GM12801 (cell line): ENCODE measurements around the gene GMPR2.

Source experiments
- TF ChIP-seq, protein P1 (sequence below): IDR thresholded peaks from one replicate; pipeline ENCODE4 v1.5.1; 2011; ENCODE audit warnings: control low read depth; ENCODE audit not compliant: insufficient read length; ENCODE audit errors: extremely low read depth

Gene GMPR2

DNA sequence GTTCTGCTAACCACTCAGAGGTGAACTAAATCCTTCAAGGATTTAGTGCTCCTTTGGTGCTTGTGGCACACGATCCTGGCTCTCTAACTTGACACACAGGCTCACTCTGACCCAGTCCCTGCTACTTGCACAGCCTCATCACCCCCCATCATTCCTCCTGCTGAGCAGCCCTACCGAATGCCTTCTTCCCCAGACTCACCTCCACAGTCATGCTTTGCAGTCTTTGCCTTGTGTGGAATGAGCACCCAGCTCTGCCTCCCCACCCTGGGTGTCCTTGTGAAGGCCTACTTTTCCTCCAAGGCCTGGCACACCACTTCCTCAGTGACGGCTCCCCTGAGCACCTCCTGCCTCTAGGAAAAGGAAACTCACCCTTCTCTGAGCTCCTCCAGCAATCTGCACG, 17.6 kb downstream of the GMPR2 start:
- TF ChIP-seq, protein P1, sequence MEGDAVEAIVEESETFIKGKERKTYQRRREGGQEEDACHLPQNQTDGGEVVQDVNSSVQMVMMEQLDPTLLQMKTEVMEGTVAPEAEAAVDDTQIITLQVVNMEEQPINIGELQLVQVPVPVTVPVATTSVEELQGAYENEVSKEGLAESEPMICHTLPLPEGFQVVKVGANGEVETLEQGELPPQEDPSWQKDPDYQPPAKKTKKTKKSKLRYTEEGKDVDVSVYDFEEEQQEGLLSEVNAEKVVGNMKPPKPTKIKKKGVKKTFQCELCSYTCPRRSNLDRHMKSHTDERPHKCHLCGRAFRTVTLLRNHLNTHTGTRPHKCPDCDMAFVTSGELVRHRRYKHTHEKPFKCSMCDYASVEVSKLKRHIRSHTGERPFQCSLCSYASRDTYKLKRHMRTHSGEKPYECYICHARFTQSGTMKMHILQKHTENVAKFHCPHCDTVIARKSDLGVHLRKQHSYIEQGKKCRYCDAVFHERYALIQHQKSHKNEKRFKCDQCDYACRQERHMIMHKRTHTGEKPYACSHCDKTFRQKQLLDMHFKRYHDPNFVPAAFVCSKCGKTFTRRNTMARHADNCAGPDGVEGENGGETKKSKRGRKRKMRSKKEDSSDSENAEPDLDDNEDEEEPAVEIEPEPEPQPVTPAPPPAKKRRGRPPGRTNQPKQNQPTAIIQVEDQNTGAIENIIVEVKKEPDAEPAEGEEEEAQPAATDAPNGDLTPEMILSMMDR = no peak

DNA sequence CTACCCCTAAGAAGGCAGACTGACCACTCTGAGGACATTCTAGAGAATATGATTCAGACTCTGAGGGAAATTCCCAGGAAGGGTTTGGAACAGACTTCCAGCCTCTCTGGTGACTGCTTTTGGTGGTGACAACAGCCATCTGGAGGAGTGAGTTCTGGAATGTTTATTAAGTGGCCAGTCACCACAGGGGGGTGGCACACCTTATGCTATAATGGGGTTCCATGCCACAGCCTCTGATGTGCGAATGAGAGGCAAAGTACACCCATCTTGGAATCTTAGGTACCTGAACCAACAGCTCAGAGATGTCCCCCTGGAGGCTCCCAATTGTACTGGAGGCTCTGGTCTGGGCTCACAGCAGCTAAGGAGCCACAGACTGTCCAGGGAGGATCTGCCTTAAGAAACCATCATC, 19.2 kb downstream of the GMPR2 start:
- TF ChIP-seq, protein P1 = no peak

DNA sequence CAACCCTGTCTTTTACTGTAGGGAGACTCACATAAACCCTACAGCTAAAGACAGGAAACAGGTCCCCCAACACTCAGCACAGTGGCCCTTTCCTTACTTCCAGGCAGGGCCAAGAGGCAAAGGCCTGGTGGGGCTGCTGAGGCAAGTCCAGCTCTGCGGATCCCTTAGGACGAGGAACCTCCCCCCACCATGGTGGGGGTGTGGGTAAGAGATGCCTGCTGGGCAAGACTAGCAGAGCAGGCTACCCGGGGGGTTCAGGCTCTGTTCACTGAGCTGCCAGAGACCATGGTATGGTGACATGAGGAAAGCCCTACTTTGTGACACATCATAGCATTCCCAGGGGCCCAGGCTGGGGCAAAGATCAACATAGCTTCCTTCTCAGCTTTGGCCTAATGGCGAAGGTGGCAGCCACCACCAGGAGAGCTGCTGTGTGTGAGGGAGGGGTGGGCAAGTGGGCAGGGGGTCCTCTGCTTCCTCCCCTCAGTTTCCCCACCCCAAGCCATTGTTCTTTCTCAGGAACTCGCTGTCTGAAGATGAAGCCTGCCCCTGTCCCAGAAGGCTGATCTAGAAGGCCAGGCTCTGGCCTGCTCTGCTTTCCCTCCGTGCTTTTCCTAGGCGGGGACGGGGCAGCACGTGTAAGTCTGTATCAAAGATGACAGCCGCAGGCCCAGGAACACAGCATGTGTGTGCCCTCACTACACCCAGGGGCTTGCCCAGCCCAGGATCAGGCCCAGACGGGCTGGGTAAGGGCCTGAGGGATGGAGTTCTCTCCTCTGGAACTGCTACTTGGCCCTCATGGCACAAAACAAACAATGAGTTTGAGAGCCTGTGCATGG, 19.8 kb downstream of the GMPR2 start:
- TF ChIP-seq, protein P1 = no peak

DNA sequence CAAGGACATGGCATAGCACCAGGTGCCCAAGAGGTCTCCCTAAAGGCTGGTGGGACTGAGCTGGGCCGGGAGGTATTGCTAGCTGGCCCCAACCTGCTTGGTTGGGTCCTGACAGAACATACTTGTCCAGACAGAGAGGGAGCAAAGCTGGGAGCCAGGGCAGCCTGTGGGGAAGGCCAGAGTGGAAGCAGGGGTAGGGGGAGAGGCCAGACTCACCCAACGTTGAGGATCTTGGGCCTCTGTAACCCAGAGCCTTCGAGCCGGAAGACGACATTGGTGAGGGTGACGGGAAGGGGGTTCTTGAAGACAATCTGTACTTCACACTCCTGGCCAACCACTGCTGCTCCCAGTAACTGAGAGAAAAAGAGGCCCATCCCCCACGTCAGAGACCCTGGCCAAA, 21.2 kb downstream of the GMPR2 start:
- TF ChIP-seq, protein P1 = no peak

DNA sequence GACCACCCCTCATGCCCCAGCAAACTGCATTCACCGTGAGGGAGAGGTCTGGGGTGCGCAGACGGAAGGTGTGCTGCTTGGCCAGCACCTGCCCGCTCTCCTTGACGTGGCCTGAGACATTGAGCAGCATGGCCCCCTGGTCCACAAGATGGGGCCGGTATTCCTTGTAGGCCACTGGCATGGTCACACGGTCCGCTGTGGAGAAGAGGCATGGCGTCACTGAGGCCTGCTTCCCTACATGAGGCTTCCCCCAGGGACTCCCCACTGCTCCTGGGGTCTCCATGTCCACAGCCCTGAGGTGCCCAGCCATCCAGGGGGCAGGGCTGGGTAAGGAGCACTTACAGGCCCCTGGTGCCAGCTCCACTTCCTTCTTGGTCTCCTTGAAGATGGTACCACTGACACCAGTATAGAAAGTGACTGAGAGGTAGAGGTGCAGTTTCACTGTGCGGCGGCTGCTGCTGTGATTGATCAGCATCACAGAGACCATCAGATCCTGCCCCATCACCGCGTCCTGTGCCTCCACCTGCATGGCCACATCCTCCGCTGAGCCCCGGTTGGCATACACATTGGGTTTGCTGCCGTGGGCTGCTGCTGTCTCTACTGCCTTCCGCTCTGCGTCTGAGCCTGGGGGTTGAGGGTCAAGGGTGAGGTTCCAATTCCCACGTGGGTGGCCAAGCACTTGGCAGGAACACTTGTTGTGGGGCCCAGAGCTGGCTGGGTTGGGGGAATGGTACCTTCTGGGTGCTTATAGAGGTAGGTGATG, 22.1 kb downstream of the GMPR2 start:
- TF ChIP-seq, protein P1 = no peak

DNA sequence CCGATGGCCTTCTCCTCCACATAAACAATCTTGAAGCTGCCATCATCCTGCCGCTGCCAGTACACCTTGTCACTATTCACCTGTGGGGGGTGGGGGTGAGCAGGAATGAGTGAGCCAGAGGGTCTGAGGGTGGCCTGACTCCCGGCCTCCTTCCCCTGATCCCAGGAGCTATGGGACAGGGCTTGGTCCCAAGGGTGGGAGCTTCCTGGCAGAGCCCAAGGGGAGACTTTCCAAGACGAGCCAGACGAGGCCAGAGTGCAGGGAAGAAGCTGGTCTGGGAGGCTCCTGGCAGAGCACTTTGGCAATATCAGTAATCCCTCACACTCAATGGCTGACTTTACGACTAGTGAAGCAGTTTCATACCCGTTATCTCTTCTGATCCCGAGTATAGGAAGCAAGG, 22.7 kb downstream of the GMPR2 start:
- TF ChIP-seq, protein P1 = no peak

DNA sequence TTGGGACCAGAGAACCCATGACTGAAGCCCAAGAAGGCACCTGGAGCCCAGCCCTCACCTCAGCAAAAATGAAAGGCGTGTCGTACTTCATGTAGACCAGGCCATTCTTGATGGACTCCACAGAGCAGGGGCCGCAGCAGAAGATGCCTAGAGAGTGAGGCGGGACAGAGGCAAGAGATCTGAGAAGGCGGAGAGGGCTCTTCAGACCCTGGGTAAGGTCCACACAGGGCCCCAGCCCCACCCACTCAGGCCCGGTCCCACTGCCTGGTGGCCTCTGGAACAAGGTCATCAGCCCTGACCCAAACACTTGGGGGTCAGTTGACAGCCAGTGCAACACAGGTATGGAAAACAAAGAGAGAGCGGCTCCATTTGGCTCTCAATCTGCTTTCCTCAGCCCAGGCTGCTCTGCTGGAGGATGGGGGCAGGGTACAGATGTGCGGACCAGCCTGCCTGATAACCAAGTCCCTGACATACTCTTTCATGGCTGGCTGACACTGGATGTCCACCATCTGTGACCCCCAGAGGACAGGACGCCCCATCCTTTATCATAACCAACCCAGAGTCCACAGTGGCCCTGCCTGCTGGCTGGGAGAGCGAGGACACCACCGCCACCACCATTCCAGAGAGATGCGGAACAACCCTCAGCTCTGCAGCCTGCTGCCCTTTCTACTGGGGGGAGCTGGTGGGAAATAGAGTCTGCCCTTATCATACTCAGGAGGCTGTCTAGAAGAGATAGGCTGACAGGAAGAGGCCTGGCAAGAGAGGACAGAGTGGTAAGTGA, 23.4 kb downstream of the GMPR2 start:
- TF ChIP-seq, protein P1 = no peak
